SH-SY5Y (cell line): ENCODE measurements around the gene CELSR1.

ENCODE experiments used
- GATA2 ChIP-seq: IDR thresholded peaks from 2 replicates; pipeline ENCODE4 v1.6.1; 2011; ENCODE audit warnings: mild to moderate bottlenecking, low read depth, low read length
- GATA3 ChIP-seq: IDR thresholded peaks from 2 replicates; pipeline ENCODE4 v1.6.1; 2011; ENCODE audit warnings: low read depth, mild to moderate bottlenecking, low read length, moderate library complexity

Gene CELSR1

GRCh38 chr22:46364341-46365165 is 172.9 kb downstream of the CELSR1 start:
- no peak for TF ChIP-seq GATA2
- TF ChIP-seq GATA3, result no peak

GRCh38 chr22:46363611-46364321 is 173.7 kb downstream of the CELSR1 start:
- TF ChIP-seq GATA3 (no peak), GATA2 (no peak)

GRCh38 chr22:46362934-46363515 is 174.4 kb downstream of the CELSR1 start:
- TF ChIP-seq GATA3 (no peak), GATA2 (no peak)

GRCh38 chr22:46362203-46362933 is 175.1 kb downstream of the CELSR1 start:
- TF ChIP-seq GATA3 (no peak), GATA2 (no peak)

- TF ChIP-seq GATA2, result no peak
- no peak for TF ChIP-seq GATA3
Measured at GRCh38 chr22:46361826-46362202, 175.6 kb downstream of the CELSR1 start.

GRCh38 chr22:46360891-46361290 is 176.5 kb downstream of the CELSR1 start:
- TF ChIP-seq GATA2 (no peak), GATA3 (no peak)

GRCh38 chr22:46360097-46360496 is 177.3 kb downstream of the CELSR1 start:
- no peak for TF ChIP-seq GATA2
- no peak for TF ChIP-seq GATA3

- TF ChIP-seq GATA3 (no peak), GATA2 (no peak)
Measured at GRCh38 chr22:46359362-46359761, 178.1 kb downstream of the CELSR1 start.

- TF ChIP-seq GATA3, result no peak
- TF ChIP-seq GATA2, result no peak
Measured at GRCh38 chr22:46358766-46359165, 178.7 kb downstream of the CELSR1 start.

- TF ChIP-seq GATA3 (no peak), GATA2 (no peak)
Measured at GRCh38 chr22:46357711-46358520, 179.5 kb downstream of the CELSR1 start.

GRCh38 chr22:46356496-46357480 is 180.6 kb downstream of the CELSR1 start:
- TF ChIP-seq GATA3 (no peak), GATA2 (no peak)

GRCh38 chr22:46355996-46356471 is 181.4 kb downstream of the CELSR1 start:
- no peak for TF ChIP-seq GATA3
- TF ChIP-seq GATA2, result no peak
